ENCODE results near the gene TECTA. TPM values are rescaled to one million over a fixed set of nuclear protein-coding genes. Genes with fewer than 3 reads are reported as not detected.
A peak's percentile ranks its signal among the peaks of the same experiment; 100 is the strongest.

Gene TECTA
- total RNA-seq, 1 experiment from 2014 or later = 0.15 TPM

- BruUV-seq (replicated peaks) = no TSS peak
- in situ Hi-C loops (cut with HindIII; ENCODE audit: low pct_unique_long_range_greater_than_20kb, low sequenced_read_pairs) = no loop called here
- H3K9me3 ChIP-seq (ENCODE audit: control insufficient read depth, insufficient read depth, low read depth, low read length) = no peaks in the 10 kb centered on the region
- no peaks in the 10 kb centered on the region for H3K36me3 ChIP-seq (ENCODE audit: control insufficient read depth, insufficient read depth, low read length)
- POLR2A ChIA-PET = no interaction called here
- no peak overlapping the region for H3K27ac ChIP-seq (ENCODE audit: low read length)
- peaks cover 28% of the 10 kb centered on the region for H3K27me3 ChIP-seq (ENCODE audit: control insufficient read depth, insufficient read depth, low read length)
- intact Hi-C loops (cut with micrococcal nuclease; ENCODE audit: unreplicated experiment) = loop anchor here (2.0 to 10.0 kb wide), 3 partner anchors 80 to 684 kb away; partner anchors contain the start of gene GRIK4
- CTCF ChIA-PET = interaction anchor here (0.7 to 1.4 kb wide), 5 partner anchors 75 to 510 kb away, joined by 3 to 9 read pairs (median 3); no protein-coding TSS in a partner anchor
- H3K4me3 ChIP-seq (ENCODE audit: low read depth in 2 of 2, low read length in 2 of 2) = no peak overlapping the region
- H3K4me1 ChIP-seq (ENCODE audit: control insufficient read depth, insufficient read depth, low read length) = no peaks in the 10 kb centered on the region
- TF ChIP-seq CTCF (IDR thresholded peaks at IDR 0.05) (peak; percentile 91), POLR2AphosphoS5 (IDR thresholded peaks at IDR 0.05; ENCODE audit: low read depth, low read length) (no peak)
- ATAC-seq (peak; percentile 97), DNase-seq (ENCODE audit: low read depth, low spot score) (peak; percentile 46)
These were observed 93.9 kb downstream of the TECTA start for GRCh38 chr11:121194731-121195596.

GRCh38 chr11:121198491-121198890 is 97.4 kb downstream of the TECTA start:
- no peak for DNase-seq (ENCODE audit: low read depth, low spot score)
- Histone ChIP-seq H3K27ac (ENCODE audit: low read length) (no peak overlapping the region), H3K4me3 (ENCODE audit: low read depth in 2 of 2, low read length in 2 of 2) (no peak overlapping the region), H3K36me3 (ENCODE audit: control insufficient read depth, insufficient read depth, low read length) (no peaks in the 10 kb centered on the region), H3K27me3 (ENCODE audit: control insufficient read depth, insufficient read depth, low read length) (peaks cover 33% of the 10 kb centered on the region), H3K4me1 (ENCODE audit: control insufficient read depth, insufficient read depth, low read length) (no peaks in the 10 kb centered on the region), H3K9me3 (ENCODE audit: control insufficient read depth, insufficient read depth, low read depth, low read length) (no peaks in the 10 kb centered on the region)
- no peak for ATAC-seq
- in situ Hi-C loops (cut with HindIII; ENCODE audit: low pct_unique_long_range_greater_than_20kb, low sequenced_read_pairs) (no loop called here), intact Hi-C loops (cut with micrococcal nuclease; ENCODE audit: unreplicated experiment) (loop anchor here (10.0 kb wide), 1 partner anchor 84 kb away; no protein-coding TSS in a partner anchor)
- TF ChIP-seq SIN3A (IDR thresholded peaks at IDR 0.05; ENCODE audit: borderline replicate concordance, insufficient read depth, low read depth, low read length) = no peak
- no peak for TF ChIP-seq POLR2AphosphoS5 (IDR thresholded peaks at IDR 0.05; ENCODE audit: low read depth, low read length)
- TF ChIP-seq TCF7L2 (IDR thresholded peaks at IDR 0.05; ENCODE audit: low read depth, low read length) = no peak
- no peak for TF ChIP-seq REST (IDR thresholded peaks at IDR 0.05; ENCODE audit: insufficient read depth in 1 of 2, low read depth in 2 of 2, low read length in 1 of 2)
- TF ChIP-seq CTCF (IDR thresholded peaks at IDR 0.05) = no peak
- ChIA-PET CTCF (no interaction called here), POLR2A (interaction anchor here (0.6 kb wide), 1 partner anchor 429 kb away, joined by 3 read pairs; no protein-coding TSS in a partner anchor)
- no TSS peak for BruUV-seq (replicated peaks)
